GM21447 (cell line): ENCODE results near the gene MVB12B.
"Not testable (repeated sequence)": the region's sequence is repeated elsewhere in the genome, so short reads cannot be mapped to it uniquely, and the experiment has no call there.

ENCODE experiments used
- ATAC-seq: cut with Tn5 transposase; IDR thresholded peaks from one replicate; pipeline ENCODE4 v1.9.1; 2021; ENCODE audit not compliant: unreplicated experiment

Gene MVB12B

DNA sequence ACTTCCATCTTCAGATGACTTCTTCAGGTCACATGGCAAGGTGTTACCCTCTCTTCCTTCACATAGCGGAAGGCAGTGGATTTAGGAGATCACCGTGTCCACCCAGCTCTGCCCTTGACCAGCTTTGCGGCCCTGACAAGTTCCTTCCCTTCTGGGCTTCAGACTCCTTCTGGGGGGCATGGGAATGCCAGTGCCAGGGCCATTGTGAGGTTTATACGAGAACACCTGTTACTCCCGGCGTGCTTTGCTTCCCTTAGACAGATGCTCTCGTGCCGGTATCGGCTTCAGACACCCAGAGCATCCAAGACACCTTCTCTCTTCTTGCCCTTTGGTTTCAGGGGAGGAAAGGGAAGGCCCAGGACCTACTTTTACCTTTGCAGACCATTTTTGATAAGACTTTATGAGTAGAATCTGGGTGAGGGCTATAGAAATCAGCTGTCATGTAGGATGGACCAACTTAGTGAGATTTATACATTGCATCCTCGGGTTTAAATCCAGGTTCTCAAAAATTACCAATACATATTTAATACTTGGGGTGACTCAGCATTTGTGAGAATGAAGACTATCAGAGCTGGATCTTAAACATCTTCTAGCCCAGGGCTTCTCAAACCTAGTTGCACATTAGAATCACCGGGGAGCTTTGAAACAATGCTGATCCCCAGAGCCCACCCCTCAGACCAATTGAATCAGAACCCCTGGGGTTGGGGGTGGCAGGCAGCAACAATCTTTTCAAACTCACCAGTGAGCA, 138.2 kb downstream of the MVB12B start:
- no peak for ATAC-seq

DNA sequence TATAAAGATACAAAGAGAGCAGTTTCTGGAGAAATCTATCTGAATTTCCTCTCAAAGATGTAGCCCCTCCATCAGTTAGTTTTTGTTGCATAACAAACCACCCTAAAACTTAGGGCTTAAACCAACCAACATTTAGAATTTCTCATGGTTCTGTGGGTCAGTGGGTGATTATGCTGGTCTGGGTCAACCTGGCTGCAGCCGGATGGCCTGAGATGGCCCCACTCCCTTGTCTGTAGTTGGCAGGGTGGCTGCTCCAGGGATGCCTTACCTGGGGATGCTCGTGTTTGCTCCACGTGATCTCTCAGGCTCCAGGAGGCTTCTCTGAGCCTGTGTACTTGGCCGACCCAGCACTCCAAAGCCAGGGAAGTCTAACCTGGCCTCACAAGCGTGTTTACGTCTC, 139.3 kb downstream of the MVB12B start:
- ATAC-seq: no peak

DNA sequence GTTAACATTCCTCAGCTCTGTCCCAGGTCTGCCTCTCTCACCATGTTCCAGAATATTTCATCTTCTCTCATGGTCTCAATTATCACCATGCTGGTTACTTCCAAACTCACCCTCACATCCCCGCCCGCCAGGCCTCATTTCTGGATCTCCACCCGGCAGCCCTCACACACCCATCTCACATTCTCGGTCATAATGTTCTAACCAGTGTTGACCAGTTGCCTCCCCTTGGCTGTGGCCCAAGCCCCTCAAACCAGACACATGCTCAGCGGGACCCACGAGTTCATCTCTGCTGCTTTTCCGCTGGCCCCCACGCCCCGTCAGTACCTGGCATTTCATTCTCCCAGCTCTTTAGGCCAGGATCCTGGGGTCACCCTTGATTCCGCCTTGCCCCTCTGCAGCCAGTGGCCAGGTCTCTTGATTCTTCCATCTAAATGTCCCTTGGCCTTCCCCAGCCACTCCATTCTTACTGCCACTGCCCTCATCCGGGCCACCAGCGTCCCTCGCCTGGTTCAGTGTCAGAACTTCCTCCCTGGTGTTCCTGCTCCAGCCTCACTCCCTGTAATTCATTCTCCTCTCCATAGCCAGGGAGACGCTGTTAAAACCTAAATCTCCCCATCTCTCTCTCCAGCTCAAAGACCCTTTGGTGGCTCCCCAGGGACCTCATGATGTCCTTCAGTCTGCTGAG, 141.7 kb downstream of the MVB12B start:
- no peak for ATAC-seq

DNA sequence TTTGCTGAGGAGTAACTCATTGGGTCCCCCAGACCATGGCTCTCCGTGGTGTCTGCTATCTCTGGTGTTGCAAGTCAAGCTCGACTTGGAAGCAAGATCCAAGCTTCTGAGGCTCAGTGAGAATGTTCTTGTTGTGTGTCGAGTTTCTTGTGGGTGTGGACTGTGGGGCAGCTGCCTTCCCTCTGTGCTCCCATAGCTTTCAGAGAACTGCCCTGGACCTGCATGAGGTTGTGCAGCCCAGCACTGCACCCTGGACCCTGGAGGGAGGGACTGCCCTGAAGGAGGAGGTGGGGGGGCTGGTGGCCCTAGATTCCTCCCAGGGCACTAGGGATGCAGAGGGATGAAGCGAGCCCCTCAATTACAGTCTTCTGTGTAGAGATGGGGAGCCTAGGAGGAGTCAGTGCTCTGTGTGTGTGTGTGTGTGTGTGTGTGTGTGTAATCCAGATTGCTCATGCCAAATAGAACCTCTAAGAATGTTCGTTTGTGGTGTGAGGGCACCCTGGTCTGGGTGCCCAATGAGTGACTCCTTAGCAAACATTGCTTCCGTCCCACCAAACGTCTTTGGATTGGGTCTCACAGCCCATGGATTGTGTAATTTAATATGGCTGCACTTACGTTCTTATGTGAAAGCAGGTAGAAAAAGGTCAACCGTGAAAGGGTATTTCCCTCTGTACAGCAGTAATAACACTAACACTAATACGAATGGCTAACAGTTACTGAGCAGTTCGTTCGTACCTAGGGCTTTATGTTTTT, 143.8 kb downstream of the MVB12B start:
- ATAC-seq: peak; percentile 30

DNA sequence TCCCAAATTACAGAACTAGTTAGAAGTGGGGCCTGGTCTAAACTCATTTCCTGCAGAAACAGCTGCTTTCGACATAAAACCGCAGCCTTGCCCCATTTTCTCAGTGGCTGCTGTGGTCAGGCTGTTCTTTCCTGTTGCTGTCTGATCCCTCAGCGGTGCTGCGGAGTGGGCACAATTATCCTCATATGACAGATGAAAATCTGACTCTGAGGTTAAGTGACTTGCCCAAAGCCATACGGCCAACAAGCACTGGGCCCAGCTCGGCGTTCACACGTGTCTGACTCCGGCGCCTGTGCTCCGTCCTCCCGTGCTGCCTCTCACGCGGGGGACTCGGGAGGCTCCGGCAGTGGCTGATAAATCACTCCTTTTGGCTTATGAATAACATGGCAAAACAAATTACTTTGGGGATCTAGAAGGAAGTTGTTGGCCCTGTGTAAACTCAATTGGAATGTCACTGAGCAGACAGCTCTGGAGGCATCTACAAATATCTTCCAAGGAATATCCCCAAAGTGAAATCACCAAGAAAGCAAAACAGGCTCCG, 144.5 kb downstream of the MVB12B start:
- peak; percentile 75 for ATAC-seq

DNA sequence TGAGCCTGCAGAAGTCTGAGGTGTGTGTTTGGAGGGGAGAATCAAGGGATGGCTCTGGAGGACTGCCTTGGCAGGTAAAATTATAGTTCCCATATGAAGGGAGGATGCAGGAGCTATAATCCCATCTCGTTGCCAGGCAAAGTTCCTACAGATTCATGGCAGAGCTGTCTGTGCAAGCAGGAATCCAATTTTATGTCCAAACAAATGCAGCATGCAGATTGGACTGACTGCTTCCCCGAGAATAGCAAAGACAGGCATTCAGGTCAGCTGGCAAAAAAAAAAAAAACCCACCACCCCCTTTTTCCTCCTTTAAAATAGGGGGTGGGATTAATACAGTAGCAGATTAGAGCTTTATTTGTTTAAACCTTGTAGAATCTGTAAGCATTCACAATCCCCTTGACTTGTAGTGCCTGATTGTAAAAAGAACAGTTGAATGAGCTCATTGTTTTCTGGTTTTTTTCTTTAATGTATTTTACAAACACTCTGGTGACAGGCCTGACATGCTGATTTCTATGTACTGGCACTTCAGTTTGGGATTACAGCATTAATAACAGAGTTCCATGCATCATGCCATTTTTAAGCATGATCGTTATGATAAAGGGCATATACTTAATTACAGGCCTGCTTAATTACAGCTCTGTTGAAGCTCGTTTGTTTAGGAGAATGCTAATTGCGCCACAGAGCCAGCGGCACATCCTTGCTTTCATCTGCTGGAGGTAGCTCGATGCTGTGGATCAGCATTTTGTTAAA, 145.7 kb downstream of the MVB12B start:
- no peak for ATAC-seq

DNA sequence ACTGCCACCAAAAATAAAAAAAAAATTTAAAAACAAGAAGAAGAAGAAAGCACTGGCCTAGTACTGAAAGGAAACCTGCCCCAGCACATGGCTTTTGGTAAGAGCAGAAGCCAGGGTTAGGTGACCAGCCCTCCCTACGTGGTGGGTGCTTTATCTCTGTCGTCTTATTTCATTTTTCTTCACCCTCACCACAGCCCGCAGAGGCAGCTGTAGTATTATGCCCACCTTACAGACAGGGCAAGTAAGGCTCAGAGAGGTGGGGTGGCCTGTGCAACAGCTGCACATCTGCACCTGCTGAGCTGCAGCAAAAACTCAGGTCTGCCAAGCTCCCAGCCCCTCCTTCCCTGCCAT, 146.3 kb downstream of the MVB12B start:
- no peak for ATAC-seq

DNA sequence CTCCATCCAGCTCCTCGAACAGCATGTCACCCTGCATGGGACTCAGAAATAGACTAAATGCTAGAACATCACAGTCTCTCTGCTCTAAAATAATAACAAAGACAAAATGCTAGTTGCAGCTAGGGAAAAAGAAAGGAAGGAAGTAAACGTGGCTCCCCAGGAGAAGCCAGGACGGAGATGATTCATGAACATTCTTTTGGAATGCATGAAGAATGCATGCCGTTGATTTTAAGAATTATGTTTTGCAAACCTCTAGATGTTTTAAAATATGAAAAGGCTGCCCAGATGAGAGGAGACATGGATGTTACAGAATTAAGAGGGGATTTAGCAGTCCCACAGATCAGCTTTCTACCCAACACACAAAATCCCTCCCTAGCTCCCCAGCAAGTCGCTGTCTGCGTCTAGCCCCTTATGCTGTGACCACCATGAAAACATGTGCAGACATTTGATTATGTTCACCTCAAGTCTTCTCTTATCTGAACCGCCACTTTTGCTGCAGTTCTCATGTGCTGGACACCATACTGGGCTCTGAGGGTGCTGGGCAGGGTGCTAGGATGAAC, 147.7 kb downstream of the MVB12B start:
- no peak for ATAC-seq

DNA sequence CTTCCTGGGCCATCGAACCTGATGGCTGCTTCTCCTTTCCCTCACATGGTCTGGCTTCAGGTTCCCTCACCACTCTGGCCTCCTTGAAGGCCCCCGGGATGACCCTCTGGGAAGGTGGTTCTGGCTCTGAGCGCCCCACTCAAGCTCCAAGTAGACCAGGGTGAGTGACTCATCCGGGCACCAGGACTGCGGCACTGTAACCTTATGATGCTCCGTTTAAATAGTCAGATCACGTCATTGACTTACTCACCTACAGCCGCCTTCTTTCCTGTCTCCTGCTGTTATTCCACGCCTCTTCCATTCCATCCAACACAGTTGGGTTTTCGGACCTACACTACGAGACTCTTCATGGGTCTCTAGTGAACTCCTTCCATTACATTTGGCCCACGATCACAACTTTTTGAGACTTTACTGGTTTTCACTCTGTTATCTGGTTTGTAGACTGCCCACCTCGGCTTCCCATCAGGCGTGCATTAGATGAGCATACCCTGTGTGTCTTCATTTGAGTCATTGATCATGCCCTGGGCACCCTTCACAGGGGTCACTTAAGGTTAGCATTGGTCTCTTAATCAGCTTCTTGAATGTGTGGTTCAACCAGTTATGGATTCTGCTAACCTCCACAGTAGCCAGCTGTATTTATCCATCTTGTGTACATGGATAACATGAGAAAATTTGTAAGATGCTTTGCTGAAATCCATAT, 148.3 kb downstream of the MVB12B start:
- no peak for ATAC-seq

DNA sequence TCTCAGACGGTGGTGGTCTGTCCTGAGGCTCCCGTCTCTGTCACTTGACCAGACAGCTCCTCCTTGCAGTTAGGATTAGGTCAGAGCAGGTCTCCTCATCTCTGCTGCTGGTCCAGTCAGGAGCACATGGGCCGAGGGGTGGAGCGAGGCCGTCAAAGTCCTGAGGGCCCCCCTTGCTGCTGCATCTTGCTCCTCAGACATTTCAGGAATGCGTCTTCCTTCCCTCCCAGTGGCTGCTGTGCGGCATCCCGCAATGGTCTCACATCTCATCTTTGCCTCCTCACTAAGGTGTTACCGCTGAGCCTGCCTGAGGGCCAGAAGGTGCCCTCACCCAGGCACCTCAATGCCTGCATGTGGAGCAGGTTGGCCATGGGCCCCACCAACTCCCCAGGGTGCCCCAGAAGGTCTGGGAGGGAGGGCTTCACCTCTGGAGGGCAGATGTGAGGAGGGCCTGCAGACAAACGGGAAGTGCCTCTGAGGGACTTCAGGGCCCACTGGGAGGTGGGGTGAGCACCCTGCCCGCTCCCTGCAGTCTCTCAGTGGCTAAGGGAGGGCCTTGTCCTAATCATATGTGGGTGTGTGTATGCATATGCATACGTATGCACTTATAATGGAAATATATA, 149.4 kb downstream of the MVB12B start:
- no peak for ATAC-seq

DNA sequence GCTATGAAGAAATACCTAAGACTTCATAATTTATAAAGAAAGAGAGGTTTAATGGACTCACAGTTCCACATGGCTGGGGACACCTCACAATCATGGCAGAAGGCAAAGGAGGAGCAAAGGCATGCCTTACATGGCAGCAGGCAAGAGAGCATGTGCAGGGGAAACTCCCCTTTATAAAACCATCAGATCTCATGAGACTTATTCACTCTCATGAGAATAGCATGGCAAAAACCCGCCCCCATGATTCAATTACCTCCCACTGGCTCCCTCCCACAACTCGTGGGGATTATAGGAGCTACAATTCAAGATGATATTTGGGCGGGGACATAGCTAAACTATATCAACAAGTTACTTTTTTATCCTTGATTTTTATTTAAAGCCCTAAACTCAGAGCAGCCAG, 150.8 kb downstream of the MVB12B start:
- ATAC-seq: not testable (repeated sequence)

DNA sequence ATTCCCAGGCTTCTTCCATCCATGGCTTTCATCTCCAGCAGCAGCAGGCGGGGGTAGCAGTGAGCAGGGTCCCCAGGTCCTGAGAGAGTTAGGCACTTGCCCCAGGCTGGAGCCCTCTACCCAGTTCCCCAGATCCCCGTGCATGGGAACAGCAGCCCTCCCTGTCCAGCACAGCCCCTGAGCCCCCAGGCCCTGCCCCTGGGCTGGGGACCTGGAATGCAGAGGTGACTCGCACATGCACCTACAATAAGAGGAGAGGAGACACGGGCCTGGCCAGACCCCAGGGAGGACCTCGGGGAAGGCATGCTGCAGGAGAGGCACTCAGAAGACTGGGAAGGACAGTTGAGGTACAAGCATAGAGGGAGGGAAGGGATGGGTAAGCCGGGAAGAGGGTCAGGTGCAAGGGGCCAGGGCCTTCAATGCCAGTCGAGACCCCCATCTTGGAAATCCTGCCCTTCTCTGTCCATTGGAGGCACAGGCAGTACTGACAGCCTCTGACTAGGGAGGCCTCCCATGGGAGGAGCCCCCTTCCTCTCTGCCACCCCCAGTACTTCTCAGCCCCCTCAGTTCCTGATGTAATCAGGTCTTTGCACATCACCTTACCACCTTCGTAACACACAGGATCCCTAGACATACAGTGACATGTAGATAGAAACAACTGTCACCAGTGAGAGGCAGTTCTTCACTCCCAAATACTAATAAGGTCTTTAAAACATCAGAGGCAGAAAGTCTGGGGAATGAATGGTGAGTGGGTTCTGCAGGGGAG, 151.8 kb downstream of the MVB12B start:
- ATAC-seq: no peak

DNA sequence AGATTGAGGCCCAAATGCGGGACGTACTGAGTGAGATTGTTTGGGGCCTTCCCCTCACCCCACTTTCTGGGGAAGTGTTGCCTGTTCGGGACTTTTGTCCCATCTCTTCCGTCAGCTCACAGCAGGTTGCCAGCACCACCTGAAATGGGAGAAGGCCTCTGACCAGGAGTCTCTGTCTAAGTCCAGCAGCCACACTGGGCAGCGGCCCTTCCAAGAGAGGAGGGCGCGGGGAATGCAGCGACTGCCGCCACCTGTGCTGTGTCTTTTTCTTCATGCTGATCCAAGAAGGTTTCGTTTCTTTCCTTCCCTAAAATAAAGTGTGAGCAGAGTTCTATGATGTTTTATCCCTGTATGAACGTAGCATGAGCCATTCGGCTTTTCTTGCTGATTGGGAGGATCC, 152.9 kb downstream of the MVB12B start:
- ATAC-seq: no peak

DNA sequence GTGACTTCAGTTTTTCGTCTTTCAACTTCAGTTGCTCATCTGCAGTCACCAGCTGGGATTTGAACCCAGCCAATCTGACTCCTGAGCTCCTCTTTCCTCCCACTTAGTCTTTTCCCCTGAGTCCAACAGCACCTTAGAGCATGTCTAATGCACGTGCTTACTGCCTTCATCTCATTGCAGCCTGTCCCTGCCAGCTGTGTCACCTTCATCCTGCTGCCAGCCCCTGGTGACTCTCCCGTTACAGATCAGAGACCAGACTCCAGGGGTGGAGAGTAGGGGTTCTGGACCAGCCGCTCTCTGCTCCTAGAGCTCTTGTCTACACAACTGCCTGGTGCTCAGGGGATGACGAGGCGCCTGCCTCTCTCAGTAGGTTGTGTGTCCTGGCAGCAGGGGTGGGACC, 154.2 kb downstream of the MVB12B start:
- ATAC-seq: no peak

DNA sequence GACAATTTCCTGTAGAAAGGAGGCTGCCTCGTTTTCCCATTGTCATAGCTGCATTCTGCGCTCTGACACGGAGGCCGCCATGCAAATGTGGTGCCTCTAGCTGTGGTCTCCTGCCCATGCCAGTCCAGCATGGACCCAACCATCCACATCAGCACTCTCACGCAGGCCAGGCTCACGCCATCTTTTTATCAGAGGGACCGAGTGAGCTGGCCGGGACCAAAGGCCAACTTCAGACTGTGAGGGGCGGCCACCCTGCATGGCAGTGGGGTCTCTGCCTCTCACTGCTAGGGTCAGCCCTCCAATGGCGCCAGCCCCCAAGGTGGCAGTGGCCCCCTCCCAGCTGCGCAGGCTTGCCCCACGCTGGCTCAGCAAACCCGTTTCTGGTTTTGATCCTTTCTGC, 155.2 kb downstream of the MVB12B start:
- no peak for ATAC-seq

DNA sequence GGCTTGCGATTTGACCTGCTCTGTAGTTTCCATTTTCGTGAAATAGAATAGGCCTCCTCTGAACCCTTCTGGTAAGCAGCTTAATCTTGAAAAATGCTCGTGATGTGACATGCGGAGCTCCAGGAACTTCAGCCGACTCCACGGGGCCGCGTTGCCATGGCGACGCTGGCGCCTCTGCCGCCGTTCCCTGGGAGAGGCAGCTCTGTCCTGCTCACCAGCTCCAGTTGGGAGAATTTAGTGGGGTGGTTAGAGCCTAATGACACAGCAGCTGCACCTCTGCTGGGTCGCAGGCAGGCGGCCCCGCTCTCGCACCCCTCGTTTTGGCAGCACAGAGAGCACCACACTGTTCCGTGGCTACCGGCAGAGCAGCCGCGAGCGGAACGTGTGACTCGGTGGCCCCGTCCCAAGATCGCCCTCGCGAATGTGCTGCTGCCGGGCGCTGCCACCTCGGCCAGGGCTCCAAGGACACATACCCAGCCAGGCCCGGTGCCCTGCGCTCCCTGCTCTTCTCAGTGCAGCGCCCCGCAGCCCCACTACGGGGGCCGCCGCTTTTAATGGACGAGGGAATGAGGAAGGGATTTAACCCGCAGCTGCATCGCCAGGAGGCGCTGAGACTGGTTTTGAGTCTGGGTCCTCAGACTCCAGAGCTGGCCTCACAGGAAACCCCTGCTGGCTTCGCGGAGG, 155.9 kb downstream of the MVB12B start:
- ATAC-seq: no peak

DNA sequence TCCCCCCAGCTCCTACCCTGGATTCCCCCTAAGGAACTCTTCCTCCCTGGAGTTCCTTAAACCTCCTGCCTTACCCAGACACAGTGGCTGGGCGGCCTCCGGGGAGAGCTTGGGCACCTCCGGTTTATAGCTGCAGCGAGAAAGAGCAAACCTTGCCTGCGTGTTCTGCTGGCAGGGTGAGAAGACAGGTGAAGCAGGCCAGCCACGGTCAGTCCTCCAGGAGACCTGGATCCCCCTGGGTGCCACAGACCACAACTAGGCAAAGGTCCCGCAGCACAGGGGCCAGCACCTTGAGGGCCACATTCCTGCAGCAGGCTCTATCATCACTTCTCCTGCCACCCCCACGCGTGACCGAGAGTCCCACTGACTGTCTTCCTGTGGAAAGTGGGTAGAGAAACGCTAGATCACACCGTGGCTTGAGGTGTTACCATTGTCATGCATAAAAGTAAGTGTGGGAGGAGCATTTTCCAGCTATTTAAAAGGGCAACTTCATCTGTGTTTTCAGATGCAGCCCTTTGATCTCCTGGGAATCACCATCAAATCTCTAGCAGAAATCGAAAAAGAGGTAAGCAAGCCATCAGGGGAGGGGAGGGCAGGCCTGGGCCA, 156.9 kb downstream of the MVB12B start:
- ATAC-seq: no peak

DNA sequence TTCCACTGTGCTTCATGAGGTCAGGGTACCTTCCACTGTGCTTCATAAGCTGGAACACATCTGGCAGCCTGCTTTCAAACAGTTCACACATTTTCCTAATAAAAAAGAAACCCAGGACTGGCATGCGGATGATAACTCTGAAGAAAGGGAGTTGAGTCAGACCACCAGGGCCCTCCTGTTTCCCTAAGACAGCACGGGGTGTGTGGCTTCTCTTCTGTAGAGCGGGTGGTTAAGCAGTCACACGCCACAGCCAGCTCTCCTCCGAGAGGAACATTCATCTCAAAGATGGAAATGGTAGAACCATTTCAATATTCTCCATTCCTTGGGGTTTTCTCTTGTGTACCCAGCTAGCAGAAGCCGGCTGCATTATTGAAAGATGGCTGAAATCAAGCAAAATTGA, 159.0 kb downstream of the MVB12B start:
- no peak for ATAC-seq
